Limb (tissue), 2 donors: ENCODE data around the gene ZNRF3.
"Not testable (repeated sequence)": the region's sequence is repeated elsewhere in the genome, so short reads cannot be mapped to it uniquely, and the experiment has no call there.

Experiments
- DNase-seq, 2 donors: peaks; one replicate each; pipeline ENCODE4 v3.0.0-alpha.2; 2016; ENCODE audit errors: extremely low spot score in 2 of 2

Gene ZNRF3

DNA sequence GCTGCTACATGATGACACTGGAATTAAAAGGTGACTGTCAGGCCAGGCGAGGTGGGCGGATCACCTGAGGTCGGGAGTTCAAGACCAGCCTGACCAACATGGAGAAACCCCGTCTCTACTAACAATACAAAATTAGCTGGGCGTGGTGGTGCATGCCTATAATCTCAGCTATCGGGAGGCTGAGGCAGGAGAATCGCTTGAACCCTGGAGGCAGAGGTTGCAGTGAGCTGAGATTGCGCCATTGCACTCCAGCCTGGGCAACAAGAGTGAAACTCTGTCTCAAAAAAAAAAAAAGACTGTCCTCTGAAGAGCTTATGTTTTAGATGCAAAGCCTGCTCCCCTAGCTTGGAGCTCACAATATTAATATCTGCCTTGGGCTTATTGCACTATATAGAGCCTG lies 122.4 kb downstream of the ZNRF3 start:
- not testable (repeated sequence) for DNase-seq

DNA sequence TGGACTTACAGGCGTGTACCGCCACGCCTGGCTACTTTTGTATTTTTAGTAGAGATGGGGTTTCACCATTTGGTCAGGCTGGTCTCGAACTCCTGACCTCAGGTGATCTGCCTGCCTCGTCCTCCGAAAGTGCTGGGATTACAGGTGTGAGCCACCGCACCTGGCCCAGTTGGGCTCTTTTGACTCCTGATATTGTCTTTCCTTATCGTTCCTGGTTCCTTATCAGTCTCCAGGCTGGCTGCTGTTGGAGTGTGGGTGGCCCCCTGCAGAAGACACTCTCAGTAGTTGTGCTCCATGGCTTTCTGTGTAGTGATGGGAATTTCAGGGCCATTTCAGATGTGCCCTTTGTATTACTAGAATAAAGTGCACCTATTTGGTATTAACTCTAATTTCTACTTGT lies 123.0 kb downstream of the ZNRF3 start:
- DNase-seq = no peak

DNA sequence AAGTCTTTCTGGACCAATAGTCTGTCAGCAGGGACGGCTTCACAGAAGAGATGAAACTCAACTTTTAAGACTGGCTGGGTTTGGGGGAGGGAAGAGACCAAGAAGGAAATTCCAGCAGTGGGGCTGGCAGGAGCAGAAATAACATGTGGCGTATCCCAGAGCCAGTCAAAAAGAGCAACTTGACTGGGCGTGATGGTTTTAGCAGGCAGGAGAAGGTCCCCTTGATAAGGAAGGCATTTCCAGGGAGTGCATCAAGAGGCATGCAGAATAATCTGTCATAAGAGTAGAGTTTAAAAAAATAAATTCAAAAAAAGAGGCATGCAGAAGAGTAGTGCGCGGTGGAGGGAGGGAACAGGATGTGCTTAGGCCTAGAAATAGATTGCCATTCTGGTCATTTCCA lies 125.8 kb downstream of the ZNRF3 start:
- DNase-seq = no peak

DNA sequence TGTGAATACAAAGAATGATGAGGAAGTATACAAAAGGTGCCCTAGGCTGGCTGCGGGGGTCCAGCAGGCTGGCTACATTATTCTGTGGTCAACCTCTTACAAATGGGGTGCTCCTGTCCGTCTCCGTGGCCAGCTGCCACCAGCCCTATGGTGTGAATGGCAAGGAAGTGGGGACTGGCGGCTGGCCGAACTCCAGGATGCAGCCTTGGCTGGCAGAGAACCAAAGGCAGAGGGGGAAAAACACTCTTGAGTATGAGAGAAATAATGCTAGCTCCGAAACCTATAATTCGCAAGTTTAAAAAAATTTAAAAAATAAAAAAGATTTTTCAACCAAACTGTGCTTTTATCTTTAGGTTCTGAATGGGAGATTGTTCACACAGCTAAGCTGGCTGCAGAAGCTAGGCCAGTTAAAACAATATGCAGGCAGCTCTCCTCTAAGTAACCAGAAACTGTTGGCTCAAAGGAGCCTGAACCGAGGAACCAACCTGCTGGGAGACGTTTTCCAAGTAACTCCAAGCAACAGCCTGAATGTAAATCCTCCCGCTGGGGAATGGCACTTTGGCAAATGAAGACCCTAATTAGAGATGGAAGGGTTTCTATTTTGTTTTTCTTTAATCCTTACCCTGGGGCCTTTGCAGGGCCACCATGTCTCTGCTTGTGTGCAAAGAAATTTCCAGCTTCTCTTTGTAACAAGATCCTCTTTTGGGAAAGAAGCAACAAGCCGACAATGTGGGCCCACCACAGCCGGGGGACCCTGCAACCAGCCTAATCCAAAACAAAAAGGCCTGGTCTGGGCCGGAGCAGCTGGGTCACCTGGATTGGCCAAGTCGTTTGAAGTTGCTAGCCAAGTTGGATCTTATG lies 128.1 kb downstream of the ZNRF3 start:
- peak; percentile 32 to 65 for DNase-seq

DNA sequence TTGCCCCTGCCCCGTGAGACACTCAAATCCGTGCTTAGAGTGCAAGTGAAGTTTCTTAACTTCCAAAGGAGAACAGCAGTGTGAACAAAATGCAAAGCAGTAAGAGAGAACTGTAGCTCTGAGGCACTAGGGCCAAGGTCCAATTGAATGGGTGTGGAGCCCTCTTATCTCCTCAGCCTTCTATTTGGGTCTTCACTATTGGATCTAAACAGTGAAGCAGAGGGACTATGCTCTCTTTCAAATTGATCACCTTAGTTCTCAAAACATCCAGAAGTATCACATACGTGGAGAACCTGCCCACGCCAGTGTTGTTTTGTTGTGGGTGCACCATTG lies 128.7 kb downstream of the ZNRF3 start:
- no peak for DNase-seq

DNA sequence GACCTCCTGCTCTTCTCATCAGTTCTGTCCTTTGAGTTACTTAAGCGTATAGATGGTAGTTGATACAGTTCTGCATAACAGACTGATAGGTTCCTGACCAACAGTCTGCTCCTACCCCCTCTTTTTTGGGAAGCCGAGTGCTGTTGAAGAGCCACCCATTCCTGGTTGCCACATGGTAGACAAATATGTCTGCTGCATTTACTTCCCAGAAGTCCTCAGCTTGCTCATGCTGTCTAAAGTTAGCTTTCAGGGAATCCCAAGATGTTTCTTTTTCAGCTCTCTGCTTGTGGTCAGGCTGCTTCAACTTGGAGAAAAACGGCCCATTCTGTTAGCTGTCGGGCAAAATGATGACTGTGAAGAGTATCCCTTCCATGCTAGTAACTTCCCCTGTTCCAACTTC lies 129.6 kb downstream of the ZNRF3 start:
- no peak for DNase-seq

DNA sequence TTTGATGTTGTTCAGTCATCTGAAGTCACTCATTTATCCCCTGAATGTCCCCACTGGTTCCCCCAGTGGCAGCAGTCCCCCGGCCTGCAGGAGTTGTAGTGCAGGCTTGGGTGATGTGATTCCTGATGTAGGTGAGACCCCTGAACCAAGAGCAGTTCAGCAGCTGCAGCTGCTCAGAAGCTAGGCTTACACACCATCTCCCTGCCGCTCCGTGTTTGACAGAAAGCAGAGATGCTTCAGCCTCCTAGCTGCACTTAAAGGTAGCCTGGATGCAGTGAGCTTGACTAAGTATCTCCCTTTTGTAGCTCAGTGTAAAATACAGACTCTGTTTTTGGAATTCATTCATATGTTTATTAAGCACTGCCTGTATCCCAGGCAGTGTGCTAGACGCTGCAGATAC lies 130.9 kb downstream of the ZNRF3 start:
- no peak for DNase-seq

DNA sequence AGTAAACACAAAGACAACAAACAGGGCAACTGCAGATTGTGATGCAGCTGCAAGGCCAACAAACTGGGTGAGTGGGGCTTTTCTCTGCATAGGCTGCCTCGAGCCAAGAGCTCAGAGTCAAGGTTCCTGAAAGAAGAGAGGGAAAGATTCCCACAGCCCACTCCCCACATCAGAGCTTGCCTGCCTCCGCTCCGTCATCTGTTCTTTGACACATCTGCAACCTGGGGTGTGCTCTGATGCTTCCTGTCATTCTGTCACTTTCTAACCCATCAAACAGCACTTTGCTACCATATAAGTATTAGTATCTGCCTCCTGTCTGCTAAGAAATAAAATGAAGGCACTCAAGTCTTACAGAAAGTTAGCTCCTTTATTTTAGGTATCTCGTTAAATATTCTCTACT lies 131.4 kb downstream of the ZNRF3 start:
- no peak for DNase-seq

DNA sequence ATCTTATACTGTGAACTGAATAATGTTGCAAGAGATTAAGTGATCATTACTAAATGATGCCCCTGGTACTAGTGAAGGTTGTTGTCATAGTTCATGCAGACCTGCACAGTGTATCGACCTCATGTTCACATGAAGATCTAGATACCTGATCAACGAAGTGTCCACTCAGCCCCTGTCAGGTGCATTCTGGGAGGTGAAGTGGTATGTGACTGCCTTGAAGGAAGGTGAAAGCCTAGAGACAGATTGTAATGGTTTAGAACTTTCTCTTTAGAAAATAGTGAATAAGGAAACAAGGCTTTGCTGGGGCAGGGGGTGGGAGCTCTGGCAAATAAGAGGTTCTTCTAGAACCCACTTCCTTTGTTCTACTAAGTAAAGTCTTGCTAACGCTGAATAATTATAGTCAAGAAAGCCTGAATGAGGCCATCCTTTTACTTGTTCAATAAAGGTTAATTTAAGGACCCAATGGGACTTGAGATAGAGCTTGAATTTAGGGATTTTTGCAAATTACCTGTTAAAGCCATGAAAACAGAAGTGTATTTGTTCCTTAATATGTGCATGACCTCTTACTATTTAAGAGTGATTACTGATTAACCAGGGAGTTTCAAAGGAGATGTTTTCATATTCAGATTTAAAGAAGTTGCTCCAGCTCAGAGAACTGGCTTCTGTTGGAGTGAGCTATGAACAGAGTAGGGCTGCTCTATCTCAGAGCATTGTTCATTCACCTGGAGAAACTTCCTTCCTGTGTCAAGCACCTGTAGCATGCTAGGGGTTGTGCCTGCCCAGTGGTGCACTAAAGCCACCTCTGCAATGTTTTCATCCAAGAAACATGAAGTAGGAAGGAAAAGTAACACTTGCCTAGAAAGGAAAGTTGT lies 132.9 kb downstream of the ZNRF3 start:
- no peak for DNase-seq

DNA sequence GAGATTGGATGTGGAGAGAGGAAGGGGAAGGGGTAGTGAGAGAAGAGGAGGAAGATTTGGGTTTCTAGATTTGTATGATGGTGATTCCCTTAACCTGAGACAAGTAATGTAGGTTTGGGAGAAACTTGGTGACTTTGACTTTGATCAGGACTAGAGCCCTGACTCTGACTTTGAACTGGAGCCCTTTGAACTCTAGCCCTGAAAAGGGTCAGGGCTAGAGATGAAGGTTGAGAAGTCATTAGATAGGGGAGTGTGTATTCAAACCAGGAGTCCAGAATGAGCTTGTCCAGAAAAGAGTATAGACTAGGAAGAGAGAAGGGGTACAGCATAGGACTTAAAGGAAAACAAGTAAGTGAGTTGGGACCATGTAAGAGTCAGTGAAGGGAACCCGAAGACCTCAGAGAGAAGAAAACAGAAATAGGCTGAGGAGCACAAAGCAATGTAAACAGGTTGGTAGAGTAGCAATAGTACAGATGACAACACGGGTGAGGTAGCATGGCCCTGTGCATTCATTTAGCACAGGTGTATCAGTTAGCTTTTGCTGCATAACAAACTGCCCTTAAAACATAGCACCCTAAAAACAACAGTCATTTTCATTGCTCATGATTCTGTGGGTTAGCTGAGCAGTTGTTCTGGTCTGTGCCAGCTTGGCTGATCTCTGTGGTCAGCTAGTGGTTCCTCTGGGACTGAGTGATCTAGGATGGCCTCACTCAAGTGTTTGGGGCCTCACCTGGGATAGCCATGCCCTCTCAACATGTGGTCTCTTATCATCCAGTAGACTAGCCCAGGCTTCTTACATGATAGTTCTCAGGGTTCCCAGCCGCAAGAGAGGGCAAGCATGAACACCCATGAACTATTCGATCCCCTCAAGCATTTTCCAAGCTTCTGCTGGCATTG lies 135.2 kb downstream of the ZNRF3 start:
- DNase-seq = no peak

DNA sequence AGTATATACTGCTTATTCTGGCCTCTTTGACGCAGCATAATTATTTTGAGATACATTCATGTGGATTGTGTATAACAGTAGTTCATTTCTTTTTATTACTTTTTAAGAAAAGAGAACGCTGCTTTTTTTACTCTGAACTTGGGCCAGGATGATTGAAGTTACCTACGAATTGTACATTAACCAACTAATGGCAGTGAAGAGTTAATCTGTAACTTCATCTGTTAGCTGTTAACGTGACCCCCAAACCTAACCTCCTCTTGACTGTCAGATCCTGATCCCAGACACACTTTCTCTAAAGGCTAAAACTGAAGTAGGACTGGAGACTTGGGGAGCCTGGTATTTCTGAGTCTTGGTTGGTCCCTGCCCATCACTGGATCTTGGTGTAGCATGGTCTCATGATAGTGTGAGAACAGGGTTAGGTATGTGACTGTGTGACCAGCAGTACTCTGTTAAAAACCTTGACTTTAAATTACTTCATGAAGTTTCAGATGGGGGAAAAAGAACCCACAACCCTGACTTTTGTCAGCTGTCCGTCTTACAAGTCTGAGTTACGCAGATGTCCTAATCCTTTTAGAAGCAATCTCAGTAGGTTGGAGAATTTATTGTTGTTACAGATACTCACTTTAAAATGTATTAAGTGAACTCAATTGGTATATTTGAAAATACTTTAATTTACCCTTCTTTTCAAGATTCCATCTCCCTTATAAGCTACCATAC lies 138.9 kb downstream of the ZNRF3 start:
- no peak for DNase-seq

DNA sequence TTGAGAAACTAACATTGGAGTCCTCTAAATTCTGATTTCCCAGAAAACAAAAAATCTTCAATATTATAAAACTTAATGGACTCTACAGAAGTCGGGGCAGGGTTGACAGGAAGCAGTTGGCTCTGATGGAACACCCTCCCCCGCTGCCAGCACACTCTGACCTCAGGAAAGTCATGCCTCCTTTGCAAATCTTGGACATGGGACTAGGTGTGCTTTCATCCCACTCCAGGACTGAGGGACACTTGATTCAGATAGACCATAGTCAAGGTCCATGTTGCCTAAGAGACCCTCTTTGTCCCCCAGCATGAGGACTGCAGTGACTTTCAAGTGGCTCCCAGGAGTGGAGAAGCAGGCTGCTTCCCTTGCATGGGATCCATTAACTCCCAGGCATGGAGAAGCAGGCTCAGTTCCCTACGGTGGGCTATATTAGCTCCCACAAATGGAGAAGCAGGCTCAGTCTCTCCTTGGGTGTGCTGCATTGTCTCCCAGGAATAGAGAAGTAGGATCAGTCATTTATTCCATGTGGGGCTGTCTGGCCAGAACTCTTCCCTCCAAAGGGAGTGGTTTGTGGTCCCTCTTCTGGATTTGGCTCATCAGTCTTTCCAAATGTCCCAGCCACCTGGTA lies 139.9 kb downstream of the ZNRF3 start:
- no peak for DNase-seq

DNA sequence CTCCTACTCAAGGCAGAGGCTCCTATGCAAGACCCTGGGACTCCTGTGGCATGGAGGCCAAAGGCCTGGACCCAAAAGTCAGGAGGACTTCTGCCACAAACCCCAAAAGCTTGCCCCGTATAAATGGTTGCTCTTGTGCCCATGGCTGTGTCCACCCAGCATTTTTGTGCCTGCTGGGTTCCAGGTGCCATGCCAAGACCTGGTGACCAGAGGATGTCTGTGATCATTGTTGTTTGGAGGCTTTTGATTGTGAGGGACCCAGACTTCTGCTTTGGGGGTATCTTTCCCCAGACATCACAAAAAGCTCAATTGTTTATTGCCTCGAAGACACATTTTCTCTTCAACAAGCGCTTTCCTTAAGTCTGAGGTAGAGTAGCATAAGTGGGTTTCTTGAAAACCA lies 143.2 kb downstream of the ZNRF3 start:
- no peak for DNase-seq

DNA sequence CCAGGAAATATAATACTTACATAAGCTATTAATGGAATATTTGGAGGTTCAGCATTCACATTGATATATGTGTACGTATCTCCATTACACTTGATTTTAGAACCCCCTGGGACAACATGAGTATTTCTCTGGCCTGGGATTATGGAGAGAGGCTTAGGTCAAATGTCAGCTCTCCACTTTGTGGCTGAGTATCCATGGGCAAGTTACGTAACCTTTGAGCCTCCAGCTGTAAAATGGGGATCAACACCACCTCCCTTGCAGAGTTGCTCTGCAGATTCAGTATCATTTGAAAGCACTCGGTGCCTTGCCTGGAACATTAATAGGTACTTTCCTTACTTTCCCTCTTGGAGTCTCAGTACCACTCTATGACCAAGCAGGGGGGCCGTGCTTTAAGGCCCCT lies 145.1 kb downstream of the ZNRF3 start:
- DNase-seq = no peak

DNA sequence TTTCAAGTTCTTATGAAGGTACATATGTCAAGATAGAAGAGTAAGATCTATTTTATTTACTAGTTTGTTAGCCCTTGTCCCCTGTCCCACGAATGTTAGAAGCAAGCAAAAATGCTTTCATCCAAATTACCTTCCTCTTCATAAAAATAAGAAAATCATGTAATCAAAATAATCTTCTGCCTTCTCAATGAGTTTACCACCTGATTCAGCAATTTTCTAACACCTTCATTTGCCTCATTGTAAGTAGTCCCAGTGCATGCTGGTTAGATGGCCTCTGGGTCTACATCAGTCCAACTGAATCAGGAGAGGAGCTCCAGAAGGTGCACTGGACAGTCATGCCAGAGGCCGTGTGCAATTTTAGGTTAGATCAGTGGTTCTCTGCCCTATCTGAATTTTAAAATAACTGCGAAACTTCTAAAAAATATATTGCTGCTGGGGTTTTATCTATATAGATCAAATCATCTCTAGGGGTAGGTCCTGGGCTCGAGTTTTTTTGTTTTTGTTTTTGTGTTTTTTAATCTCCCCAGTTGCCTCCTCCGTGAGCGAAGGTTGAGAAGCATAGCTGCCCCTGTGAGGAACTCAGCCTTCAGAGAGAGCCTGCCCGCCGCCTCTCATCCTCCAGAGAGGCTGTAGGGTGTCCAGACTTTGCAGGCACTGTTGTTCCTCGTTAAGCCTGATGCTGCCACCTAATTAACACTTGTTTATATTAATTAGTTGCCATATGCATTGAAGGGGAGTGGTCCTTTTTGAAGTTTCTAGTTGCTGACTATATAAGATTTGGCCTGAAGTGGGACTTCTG lies 146.0 kb downstream of the ZNRF3 start:
- DNase-seq = no peak

DNA sequence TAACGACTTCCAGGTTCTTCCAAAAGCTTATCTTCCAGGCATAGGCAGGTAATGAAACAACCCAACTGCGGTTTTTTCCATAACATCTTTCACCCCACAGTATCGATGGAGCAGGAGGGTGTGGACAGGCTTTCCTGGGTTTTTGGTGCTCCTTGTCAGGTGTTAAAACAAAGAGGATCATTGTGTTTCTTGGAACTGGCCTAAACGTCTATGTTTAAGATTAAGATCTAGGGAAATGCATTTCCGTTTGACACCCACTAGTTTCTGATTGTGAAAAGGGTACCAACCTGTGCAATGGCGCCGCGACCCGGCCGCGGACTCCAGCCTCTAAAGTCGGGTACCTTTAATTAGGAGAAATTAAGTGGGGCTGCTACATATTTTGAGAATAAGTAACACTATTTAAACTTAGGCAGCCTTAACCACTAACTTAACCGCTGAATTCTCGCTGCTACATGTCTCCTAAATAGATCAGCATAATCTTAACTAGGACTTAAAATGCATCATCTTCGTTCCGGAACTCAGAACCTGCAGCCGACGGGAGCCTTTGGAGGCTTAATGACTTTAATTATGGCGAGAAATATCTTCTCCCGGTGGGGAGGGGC lies 146.7 kb downstream of the ZNRF3 start:
- no peak for DNase-seq

DNA sequence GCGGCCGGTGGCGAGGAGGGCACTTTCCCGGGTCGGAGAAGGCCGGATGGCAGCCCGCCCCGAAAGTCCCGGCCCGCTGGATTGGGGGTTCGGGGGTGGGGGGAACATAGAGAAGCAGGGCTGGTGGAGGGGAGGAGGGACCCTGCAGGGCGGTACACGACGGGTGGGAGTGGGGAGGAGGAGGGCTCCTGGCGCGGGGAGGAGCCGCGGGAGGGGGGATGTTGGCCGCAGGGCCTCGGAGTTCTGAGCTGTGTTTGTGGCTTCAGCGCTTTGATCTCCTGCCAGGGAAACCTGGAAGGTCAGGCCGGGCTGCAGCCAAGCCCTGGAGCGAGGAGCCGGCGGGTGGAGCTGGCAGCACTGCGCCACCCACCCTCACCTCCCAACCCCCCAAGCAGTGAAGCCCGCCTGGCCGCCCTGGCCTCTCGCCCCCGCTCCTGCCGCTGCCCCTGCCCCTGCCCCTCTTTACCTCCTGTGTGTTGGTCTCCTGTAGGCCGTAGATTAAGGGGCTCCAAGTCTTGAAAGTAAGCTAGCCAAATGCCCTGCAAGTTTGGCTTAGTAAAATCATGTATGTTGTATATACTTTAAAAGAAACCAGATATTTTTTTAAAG lies 147.3 kb downstream of the ZNRF3 start:
- DNase-seq = peak; percentile 63 to 85

DNA sequence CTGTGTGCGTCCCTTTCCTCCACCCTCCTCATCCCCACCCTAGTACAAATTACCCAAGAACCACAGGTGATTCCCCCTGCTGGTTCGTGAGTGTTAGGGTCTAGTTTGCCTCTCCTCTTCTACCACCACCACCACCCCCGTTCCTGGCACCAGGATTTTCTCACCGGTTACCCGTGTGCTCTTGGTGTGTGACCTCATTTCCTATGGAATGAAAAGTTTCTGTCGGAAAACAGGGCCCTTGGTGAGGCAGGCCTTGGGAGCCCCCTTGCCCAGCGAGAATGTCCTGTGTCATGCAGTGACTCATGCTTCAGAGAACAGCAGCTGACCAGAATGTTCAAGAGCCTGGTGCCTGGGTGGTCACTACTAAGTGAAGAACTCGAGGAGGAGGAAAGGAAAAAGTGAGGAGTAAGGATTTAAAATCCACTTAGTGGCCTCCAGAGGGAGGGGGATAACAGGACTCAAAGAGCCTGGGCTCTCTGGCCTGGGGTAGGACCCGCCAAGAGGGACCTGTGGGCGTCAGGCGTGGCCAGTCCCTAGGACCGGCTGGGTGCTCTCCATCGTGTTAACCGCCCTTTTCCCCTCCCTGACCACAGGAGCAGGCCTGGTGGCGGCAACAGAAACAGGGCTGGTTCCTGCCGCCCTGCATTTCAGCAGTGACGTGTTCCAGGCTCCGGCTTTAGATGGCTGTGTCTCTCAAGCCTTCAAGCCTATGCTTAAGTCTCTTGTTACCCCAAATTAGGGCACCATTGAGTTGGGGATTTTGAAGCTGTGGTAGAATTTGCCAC lies 148.0 kb downstream of the ZNRF3 start:
- DNase-seq = peak; percentile 65 to 66
